NCI-H2227 treated with DMSO at 0.1 percent for 48 hours (cell line): Measurements from ENCODE around the gene SLC35F3.
"Not testable (repeated sequence)": the region's sequence is repeated elsewhere in the genome, so short reads cannot be mapped to it uniquely, and the experiment has no call there.

ENCODE experiments used
- DNase-seq: peaks from one replicate; lab custom pipeline; 2025; lab: John Stamatoyannopoulos, UW

SLC35F3 gene

GRCh38 chr1:234226113-234226818, 321.8 kb downstream of the SLC35F3 start:
- DNase-seq, result no peak

- no peak for DNase-seq
Measured at GRCh38 chr1:234226819-234227165, 322.3 kb downstream of the SLC35F3 start.

- no peak for DNase-seq
Measured at GRCh38 chr1:234229581-234230387, 325.3 kb downstream of the SLC35F3 start.

- no peak for DNase-seq
Measured at GRCh38 chr1:234230414-234230862, 326.0 kb downstream of the SLC35F3 start.

- DNase-seq, result no peak
Measured at GRCh38 chr1:234231061-234231892, 326.8 kb downstream of the SLC35F3 start.

GRCh38 chr1:234231893-234232276, 327.4 kb downstream of the SLC35F3 start:
- DNase-seq, result no peak

GRCh38 chr1:234234199-234234598, 329.7 kb downstream of the SLC35F3 start:
- DNase-seq, result no peak

- no peak for DNase-seq
Measured at GRCh38 chr1:234235434-234235881, 331.0 kb downstream of the SLC35F3 start.

GRCh38 chr1:234237393-234237792, 332.9 kb downstream of the SLC35F3 start:
- DNase-seq, result no peak

GRCh38 chr1:234238060-234238459, 333.6 kb downstream of the SLC35F3 start:
- no peak for DNase-seq

- DNase-seq, result no peak
Measured at GRCh38 chr1:234239515-234239914, 335.0 kb downstream of the SLC35F3 start.

- no peak for DNase-seq
Measured at GRCh38 chr1:234239936-234240335, 335.5 kb downstream of the SLC35F3 start.

- DNase-seq, result no peak
Measured at GRCh38 chr1:234240680-234241079, 336.2 kb downstream of the SLC35F3 start.

- no peak for DNase-seq
Measured at GRCh38 chr1:234241941-234242490, 337.5 kb downstream of the SLC35F3 start.

- DNase-seq, result no peak
Measured at GRCh38 chr1:234243521-234244260, 339.2 kb downstream of the SLC35F3 start.

GRCh38 chr1:234244482-234244881, 340.0 kb downstream of the SLC35F3 start:
- no peak for DNase-seq

GRCh38 chr1:234246638-234247116, 342.2 kb downstream of the SLC35F3 start:
- DNase-seq, result no peak

- not testable (repeated sequence) for DNase-seq
Measured at GRCh38 chr1:234247746-234248145, 343.3 kb downstream of the SLC35F3 start.

- DNase-seq, result no peak
Measured at GRCh38 chr1:234250747-234251146, 346.3 kb downstream of the SLC35F3 start.

- no peak for DNase-seq
Measured at GRCh38 chr1:234253732-234254131, 349.3 kb downstream of the SLC35F3 start.

GRCh38 chr1:234256359-234256758, 351.9 kb downstream of the SLC35F3 start:
- DNase-seq, result no peak
